A673 (cell line): ENCODE results near the gene DNAH8. TPM values are rescaled to one million over a fixed set of nuclear protein-coding genes. Genes with fewer than 3 reads are reported as not detected.

Source experiments
- BruUV-seq: library from RNA; stranded (reverse); fragments of 400-500 nt; replicated peaks from 2 replicates; lab custom pipeline; 2021; lab: Mats Ljungman, UMichigan
- CTCF ChIA-PET: fragments of 300-600 bp; sonication (Branson Sonifier 250); formaldehyde crosslinking; loops from one replicate; lab custom pipeline; 2022; ENCODE audit warnings: antibody characterized with exemption; lab: Charles Lee
- POLR2A ChIA-PET: fragments of 300-600 bp; sonication (Branson Sonifier 250); formaldehyde crosslinking; loops from one replicate; lab custom pipeline; 2022; ENCODE audit warnings: antibody characterized with exemption; ENCODE audit not compliant: low non-redundant PET; lab: Charles Lee
- DNase-seq: peaks from one replicate; pipeline ENCODE4 v3.0.0-alpha.2; 2015; ENCODE audit warnings: low spot score
- H3K27ac ChIP-seq: fragments of 200-600 bp; sonication (generic); 2 replicates; pipeline ENCODE4 v1.5.1; 2016; ENCODE audit warnings: mixed run types, low read depth, mild to moderate bottlenecking, mixed read lengths, antibody characterized with exemption, low read length; ENCODE audit not compliant: poor library complexity, severe bottlenecking
- H3K27me3 ChIP-seq: fragments of 200-600 bp; sonication (generic); replicated peaks from 2 replicates; pipeline ENCODE4 v1.6.1; 2017; ENCODE audit warnings: mixed run types, low read depth, mild to moderate bottlenecking, mixed read lengths, antibody characterized with exemption, low read length; ENCODE audit not compliant: insufficient read depth, poor library complexity
- H3K36me3 ChIP-seq: fragments of 200-600 bp; sonication (generic); 2 replicates; pipeline ENCODE4 v1.6.1; 2016; ENCODE audit warnings: mixed run types, mild to moderate bottlenecking, mixed read lengths, antibody characterized with exemption, low read length; ENCODE audit not compliant: insufficient read depth, poor library complexity, severe bottlenecking
- H3K4me1 ChIP-seq: fragments of 200-600 bp; sonication (generic); 2 replicates; pipeline ENCODE4 v1.6.1; 2017; ENCODE audit warnings: mixed run types, mild to moderate bottlenecking, mixed read lengths, antibody characterized with exemption, low read length; ENCODE audit not compliant: insufficient read depth, poor library complexity, severe bottlenecking
- H3K4me3 ChIP-seq: fragments of 200-600 bp; sonication (generic); 2 replicates; pipeline ENCODE4 v1.5.1; 2016; ENCODE audit warnings: low read depth, mixed run types, mild to moderate bottlenecking, mixed read lengths, low read length; ENCODE audit not compliant: poor library complexity, severe bottlenecking
- H3K9me3 ChIP-seq: fragments of 200-600 bp; sonication (generic); 2 replicates; pipeline ENCODE4 v1.6.1; 2016; ENCODE audit warnings: mixed run types, low read depth, mild to moderate bottlenecking, mixed read lengths, antibody characterized with exemption, low read length; ENCODE audit not compliant: poor library complexity, severe bottlenecking
- CTCF ChIP-seq: fragments of 300-800, 200-600 bp; sonication (generic); conservative IDR thresholded peaks from 2 replicates; pipeline ENCODE4 v1.5.1; 2017; ENCODE audit warnings: low read depth, mild to moderate bottlenecking, antibody characterized with exemption, low read length, moderate library complexity, mixed read lengths
- EZH2 ChIP-seq: fragments of 200-600 bp; sonication (generic); IDR thresholded peaks from 2 replicates; pipeline ENCODE4 v1.6.1; 2017; ENCODE audit warnings: borderline replicate concordance, low read depth, mild to moderate bottlenecking, mixed read lengths, antibody characterized with exemption, low read length; ENCODE audit not compliant: poor library complexity, severe bottlenecking
- intact Hi-C: fragments of 100-400 bp; cut with micrococcal nuclease; formaldehyde crosslinking; loops from one replicate; pipeline ENCODE4 v1.10.0; 2022; ENCODE audit not compliant: unreplicated experiment
- total RNA-seq: library from RNA; stranded (reverse); gene quantifications from 2 replicates; pipeline ENCODE4 v1.2.3, GENCODE V29; 2021

Gene DNAH8
- total RNA-seq, 1 experiment from 2014 or later: not detected

GRCh38 chr6:39059496-39060310 is 344.6 kb downstream of the DNAH8 start:
- BruUV-seq: no TSS peak
- H3K27ac ChIP-seq: no peak overlapping the region
- H3K4me1 ChIP-seq: no peaks in the 10 kb centered on the region
- no peaks in the 10 kb centered on the region for H3K9me3 ChIP-seq
- peak; percentile 12 for DNase-seq
- TF ChIP-seq EZH2 (no peak), CTCF (no peak)
- POLR2A ChIA-PET: no interaction called here
- H3K36me3 ChIP-seq: no peaks in the 10 kb centered on the region
- CTCF ChIA-PET: no interaction called here
- intact Hi-C loops: no loop called here
- H3K4me3 ChIP-seq: no peak overlapping the region
- peaks cover 13% of the 10 kb centered on the region for H3K27me3 ChIP-seq

GRCh38 chr6:39060467-39061160 is 345.5 kb downstream of the DNAH8 start:
- H3K4me3 ChIP-seq: no peak overlapping the region
- ChIA-PET CTCF (no interaction called here), POLR2A (no interaction called here)
- intact Hi-C loops: no loop called here
- no peaks in the 10 kb centered on the region for H3K4me1 ChIP-seq
- BruUV-seq: no TSS peak
- no peak for DNase-seq
- H3K9me3 ChIP-seq: no peaks in the 10 kb centered on the region
- no peaks in the 10 kb centered on the region for H3K36me3 ChIP-seq
- no peak overlapping the region for H3K27ac ChIP-seq
- no peak for TF ChIP-seq EZH2
- TF ChIP-seq CTCF: no peak
- H3K27me3 ChIP-seq: peaks cover 15% of the 10 kb centered on the region

- no peak for DNase-seq
- H3K4me1 ChIP-seq: no peaks in the 10 kb centered on the region
- POLR2A ChIA-PET: no interaction called here
- no peak overlapping the region for H3K4me3 ChIP-seq
- H3K36me3 ChIP-seq: no peaks in the 10 kb centered on the region
- CTCF ChIA-PET: no interaction called here
- TF ChIP-seq EZH2 (no peak), CTCF (no peak)
- intact Hi-C loops: no loop called here
- no TSS peak for BruUV-seq
- H3K27ac ChIP-seq: no peak overlapping the region
- H3K9me3 ChIP-seq: no peaks in the 10 kb centered on the region
- H3K27me3 ChIP-seq: peaks cover 16% of the 10 kb centered on the region
Observed at GRCh38 chr6:39061182-39061581, 346.1 kb downstream of the DNAH8 start.
